AG20443 (cell line): Measurements from ENCODE around the gene FNIP2.
"Not testable (repeated sequence)": the region's sequence is repeated elsewhere in the genome, so short reads cannot be mapped to it uniquely, and the experiment has no call there.

ENCODE experiments used
- DNase-seq: peaks from one replicate; pipeline ENCODE4 v3.0.0; 2012; ENCODE audit warnings: low spot score, mixed read lengths

FNIP2 gene

GRCh38 chr4:158793021-158793420, 24.2 kb downstream of the FNIP2 start:
- no peak for DNase-seq

GRCh38 chr4:158793430-158793829, 24.6 kb downstream of the FNIP2 start:
- not testable (repeated sequence) for DNase-seq

- peak; percentile 63 for DNase-seq
These were observed 27.7 kb downstream of the FNIP2 start for GRCh38 chr4:158796370-158797140.

- no peak for DNase-seq
These were observed 29.2 kb downstream of the FNIP2 start for GRCh38 chr4:158798062-158798461.

- DNase-seq: no peak
These were observed 30.4 kb downstream of the FNIP2 start for GRCh38 chr4:158799013-158799770.

GRCh38 chr4:158799856-158800255, 31.0 kb downstream of the FNIP2 start:
- DNase-seq: no peak

- no peak for DNase-seq
These were observed 32.2 kb downstream of the FNIP2 start for GRCh38 chr4:158801066-158801465.

- DNase-seq: no peak
These were observed 32.9 kb downstream of the FNIP2 start for GRCh38 chr4:158801677-158802076.

GRCh38 chr4:158802914-158803313, 34.1 kb downstream of the FNIP2 start:
- DNase-seq: no peak

GRCh38 chr4:158805635-158806471, 37.0 kb downstream of the FNIP2 start:
- no peak for DNase-seq

- DNase-seq: no peak
These were observed 38.9 kb downstream of the FNIP2 start for GRCh38 chr4:158807691-158808090.

- DNase-seq: no peak
These were observed 39.6 kb downstream of the FNIP2 start for GRCh38 chr4:158808399-158808798.

GRCh38 chr4:158809208-158809607, 40.4 kb downstream of the FNIP2 start:
- not testable (repeated sequence) for DNase-seq

GRCh38 chr4:158809611-158810486, 41.0 kb downstream of the FNIP2 start:
- DNase-seq: peak; percentile 72

- DNase-seq: peak; percentile 89
These were observed 41.8 kb downstream of the FNIP2 start for GRCh38 chr4:158810487-158811215.

GRCh38 chr4:158811216-158811540, 42.4 kb downstream of the FNIP2 start:
- no peak for DNase-seq

GRCh38 chr4:158811704-158812103, 42.9 kb downstream of the FNIP2 start:
- no peak for DNase-seq

- no peak for DNase-seq
These were observed 43.3 kb downstream of the FNIP2 start for GRCh38 chr4:158812133-158812532.

GRCh38 chr4:158812543-158812942, 43.7 kb downstream of the FNIP2 start:
- DNase-seq: no peak

- no peak for DNase-seq
These were observed 44.3 kb downstream of the FNIP2 start for GRCh38 chr4:158813113-158813512.

- DNase-seq: no peak
These were observed 45.4 kb downstream of the FNIP2 start for GRCh38 chr4:158814207-158814606.
